HG03103 (cell line): ENCODE data around the gene PRKD2.

Source experiments
- ATAC-seq: cut with Tn5 transposase; IDR thresholded peaks from one replicate; pipeline ENCODE4 v1.9.1; 2021; ENCODE audit warnings: low read depth; ENCODE audit not compliant: unreplicated experiment

The PRKD2 gene

DNA sequence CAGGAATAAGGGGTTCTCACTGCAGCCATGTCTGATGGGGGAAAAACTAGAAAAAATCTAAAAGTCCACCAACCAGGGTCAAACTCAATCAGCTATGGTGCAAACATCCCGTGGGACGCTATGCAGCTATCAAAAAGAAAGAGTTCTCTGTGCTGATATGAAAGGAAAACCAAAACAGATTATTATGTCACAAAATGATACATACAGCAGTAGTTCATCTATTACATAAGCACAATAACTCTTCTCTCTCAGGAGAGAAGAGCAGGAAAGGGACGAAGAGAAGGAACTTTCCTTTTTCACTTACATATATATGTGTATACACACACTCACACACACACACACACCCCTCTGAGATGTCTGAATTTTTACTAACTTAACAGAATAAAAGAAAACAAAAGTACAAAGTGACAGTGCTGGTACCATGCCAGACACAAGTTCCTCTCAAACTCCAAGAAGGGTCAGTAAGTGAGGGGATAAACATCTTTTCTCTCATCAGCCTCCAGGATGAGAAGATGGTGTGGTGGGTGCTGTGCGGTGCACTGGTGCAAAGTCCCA lies 26.1 kb upstream of the PRKD2 start:
- no peak for ATAC-seq

DNA sequence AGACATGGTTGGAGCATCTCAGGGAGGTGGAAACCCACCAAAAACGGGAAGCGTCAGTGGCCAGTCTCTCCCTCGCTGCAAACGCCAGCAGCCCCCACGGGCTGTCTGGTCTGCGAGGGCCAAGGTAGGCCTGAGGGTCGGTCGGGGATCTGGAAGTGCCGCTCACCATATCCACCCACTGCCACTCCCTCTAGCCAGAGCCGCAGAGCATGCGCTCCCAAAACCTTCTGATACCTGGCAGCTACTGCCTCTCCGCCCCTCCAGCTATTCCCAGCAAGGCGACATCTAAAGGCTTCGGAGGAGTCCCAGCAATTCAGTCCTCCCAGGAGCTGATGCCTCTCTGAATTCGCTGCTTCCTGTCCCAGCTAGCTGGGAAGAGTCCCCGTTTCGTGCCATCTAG lies 24.5 kb upstream of the PRKD2 start:
- ATAC-seq: no peak

DNA sequence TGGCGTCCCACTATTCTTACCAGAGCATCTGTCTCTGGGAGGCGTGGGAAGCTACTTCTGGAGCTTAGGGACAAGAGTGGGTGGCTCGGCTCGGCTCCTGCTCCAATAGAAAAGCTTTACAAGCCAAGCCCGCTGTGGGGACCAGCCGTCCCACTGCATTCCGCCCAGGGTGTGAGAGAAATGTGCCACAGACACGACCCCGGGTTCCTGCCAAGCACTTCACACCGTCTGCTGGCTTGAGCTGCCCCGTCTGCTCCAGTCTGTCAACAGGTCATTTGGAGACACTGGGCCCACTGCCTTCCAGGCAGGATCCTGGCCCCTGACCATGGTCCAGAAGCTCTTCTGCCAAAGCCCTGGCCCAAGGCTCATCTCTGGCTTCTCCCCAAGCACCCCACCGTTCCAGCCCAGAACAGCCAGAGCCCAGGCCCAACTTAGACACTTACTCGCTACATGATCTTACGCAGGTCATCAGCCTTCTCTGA lies 22.4 kb upstream of the PRKD2 start:
- ATAC-seq: no peak

DNA sequence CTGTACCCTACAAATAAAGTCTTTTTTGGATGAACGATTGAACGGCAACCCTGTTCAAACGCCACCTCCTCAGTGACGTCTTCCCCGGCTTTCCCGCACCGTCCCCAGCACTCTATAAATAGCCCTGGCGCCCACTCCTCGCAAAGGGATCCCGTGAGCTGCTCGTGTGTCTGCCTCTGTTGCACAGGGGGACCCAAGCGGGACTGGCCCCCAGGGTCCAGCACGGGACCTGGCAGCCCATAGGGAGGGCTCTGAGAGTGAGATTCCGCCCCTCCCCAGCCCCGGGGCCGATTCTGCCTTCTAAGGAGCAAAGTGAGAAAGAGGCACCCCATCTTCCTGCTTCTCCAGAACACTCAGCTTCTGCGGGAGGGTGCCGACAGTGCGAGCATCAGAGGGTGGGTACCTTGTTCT lies 20.9 kb upstream of the PRKD2 start:
- no peak for ATAC-seq

DNA sequence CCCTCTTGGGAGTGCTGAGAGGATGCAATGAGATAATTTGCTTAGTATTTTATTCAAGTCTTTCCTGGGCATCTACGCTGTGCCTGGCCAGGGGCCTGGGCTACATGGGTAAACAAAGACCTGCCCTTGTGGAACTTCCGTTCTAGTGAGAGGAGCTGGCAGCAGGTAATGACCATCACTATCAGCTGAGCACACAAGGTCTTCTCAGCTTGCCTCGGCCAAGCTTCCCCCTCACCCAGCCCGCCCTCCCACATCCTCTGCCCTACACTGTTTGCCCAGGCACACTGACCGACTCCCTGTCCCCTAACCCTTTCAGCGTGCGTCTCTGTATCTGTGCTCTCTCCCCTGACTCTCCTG lies 20.4 kb upstream of the PRKD2 start:
- no peak for ATAC-seq

DNA sequence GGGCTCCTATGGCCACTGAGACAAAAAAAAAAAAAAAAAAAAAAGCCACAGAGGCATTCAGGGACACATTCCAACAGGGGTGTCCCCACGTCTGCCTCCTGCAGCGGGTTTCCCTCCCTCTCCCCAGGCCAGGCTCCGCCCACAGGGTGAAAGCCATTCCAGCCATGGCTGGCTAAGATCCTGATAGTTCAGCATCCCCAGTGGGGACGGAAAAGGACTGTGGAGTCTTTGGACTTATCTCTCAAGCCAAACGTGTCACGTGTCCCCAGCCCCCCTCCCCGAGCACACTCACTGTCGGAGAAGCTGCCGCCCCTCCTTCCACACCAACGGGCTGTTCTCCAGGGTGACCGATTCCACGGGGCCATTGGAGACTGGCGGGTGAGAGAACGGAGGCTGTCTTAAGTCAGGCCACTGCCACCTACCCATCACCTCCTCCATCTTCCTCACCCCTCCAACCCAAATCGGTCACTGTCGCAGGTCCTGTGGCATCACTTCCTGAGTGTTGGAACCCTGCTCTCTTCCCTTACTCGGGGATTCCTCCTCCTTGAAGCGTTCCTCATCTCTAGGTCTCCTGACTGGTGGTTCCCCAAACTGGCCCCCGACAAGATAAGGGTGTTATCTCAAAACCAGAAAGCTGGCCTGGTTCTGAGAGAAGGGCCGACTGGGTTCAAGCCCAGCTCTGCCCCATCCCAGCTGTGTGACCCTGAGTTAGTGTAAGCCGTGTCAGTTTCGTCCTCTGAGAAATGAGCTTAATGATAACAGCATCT lies 19.8 kb upstream of the PRKD2 start:
- ATAC-seq: no peak

DNA sequence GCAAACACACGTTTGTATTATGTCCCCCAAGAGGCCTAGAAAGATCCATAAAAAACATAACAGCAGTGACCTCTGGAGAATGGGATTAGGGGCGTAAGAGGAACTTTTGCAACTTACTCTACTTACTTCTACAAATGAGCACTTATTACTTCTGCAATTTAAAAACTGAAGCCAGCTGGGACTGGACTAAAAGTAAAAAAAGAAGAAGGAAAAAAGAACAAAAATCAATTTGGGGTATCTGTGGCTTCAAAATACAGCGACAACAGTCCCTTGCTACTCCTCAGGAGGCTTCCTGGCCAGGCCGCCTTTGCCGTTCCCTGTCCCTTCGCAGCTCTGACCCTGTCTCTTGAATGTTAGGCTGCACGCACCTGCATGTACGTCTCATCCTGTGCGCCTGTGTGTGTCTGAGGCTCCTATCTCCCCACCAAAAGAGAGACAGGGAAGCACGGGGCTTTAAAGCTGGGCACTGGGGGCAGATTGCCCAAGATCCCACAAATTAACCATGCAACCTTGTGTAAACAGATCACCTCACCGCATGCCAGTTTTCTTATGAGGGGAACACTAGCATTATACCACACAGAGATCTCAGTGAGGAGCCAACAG lies 16.9 kb upstream of the PRKD2 start:
- no peak for ATAC-seq

DNA sequence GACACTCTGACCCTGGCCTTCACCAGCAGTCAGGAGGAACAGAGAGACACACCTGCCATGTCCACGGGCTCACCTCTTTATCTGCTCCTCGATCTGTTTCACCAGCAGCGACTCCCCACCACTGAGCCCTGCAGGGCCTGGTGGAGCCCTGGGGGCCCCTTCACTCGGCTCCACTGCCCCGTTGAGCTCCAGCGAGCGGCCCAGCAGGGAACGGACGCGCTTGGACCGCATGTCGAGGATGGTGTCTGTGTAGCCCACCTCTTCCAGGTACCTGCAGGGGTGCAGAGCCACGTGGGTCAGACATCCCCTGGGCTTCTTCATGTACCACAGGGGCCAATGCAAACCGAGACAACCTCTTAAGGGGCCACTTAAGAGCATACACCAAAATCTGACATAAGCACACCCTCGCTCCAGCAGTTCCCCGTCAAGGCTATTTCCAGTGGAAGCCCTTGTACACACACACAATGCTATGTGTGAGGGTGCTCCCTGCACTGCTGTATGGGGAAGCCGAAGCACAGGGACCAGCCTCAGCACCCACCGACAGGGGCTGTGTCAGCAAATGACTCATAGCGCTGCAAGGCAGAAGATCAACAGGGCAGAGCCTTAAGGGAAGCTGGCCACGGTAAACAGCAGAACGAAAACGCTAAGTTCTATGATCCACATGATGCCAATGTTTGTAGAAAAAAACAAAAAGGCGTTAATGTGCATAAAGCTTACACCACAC lies 16.2 kb upstream of the PRKD2 start:
- no peak for ATAC-seq

DNA sequence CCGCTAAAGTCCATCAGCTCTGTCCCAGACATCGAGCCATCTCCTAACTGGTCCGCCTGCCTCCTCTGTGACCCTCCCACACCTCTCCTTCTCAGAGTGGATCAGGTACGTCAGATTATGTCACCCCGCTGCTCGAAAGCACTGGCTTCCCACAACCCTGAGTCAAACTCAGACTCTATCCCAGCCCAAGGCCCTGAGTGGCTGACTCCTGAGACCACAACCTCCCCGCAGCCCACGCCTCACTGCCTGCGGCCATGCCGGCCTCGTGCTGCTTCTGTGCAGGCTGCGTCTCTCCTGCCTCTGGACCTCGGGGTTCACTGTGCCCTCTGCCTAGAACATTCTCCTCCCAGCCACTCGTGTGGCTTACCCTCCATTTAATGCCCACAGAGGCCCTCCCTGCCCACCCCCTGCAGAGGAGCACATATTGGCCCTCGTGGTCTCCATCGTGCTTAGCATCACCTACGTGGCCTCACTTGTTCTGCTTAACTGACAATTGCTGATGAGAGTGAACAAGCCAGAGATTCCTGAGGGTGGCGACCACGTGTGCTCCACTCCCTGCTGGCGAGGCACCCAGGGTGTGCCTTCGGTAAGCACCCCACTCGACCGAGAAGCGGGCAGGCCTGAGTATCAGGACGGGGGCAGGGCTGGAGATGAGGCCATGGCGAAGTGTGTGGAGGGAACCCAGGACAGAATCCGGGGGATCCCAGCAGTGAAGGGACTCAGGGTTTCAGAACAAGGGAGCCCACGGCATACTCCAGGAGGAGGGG lies 15.4 kb upstream of the PRKD2 start:
- no peak for ATAC-seq

DNA sequence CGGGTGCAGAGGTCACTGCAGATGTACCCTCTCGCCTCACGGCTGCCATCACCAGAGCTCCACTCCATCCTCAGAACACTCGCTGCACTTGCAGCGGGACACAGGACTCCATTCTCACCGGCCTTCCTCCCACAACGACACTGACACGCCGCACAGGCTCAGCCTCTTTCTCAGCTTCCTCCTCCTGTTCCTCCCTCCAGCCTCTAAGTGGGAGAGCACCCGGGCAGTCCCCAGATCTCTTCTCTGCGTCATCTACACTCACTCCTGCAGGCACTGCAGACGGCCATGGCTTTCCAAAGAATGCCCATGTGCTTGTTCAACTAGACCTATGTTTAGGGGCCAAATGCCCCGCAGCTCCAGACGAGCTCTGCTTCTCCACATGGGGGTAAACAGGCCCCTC lies 14.7 kb upstream of the PRKD2 start:
- ATAC-seq: no peak

DNA sequence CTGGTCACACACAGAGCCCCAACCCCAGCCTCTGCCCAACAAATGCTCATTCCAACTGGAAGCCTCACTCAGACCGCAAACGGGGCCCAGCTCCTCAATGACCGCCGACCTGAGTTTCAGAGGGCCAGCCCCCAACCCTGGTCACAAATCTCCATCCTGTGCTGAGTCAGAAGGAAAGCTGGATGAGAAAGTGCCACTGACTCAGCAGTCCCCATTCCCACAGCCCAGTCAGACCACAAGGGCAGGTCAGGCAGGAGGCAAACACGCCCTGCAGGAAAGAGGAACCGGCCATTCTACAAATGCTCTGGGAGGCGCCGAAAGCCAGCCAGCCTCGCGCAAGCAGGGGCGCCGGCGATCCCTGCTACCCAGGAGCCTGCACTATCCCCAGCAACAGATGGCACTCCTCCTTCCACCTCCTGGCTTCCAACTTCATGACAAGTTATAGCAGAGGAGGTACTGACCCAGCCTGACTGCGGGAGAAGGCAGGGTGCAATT lies 14.1 kb upstream of the PRKD2 start:
- no peak for ATAC-seq

DNA sequence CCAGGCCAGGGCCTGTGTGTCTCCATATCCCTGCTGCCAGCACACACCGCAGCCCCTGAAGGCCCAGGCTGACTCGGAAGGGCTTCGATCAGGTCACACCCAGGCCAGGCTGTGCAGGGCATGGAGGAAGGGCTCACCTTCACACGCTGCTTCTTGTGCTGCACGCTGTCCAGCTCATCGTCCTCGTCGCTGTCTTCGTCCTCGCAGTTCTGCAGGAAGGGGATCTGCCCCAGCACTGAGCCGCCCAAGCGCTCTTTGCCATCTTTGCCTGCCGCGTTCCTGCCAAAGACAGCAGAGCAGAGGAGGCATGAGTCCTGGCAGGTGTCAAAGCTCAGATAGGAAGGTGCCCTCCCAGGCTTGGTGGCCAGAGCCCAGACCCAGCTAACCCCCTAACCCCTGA lies 13.7 kb upstream of the PRKD2 start:
- ATAC-seq: no peak

DNA sequence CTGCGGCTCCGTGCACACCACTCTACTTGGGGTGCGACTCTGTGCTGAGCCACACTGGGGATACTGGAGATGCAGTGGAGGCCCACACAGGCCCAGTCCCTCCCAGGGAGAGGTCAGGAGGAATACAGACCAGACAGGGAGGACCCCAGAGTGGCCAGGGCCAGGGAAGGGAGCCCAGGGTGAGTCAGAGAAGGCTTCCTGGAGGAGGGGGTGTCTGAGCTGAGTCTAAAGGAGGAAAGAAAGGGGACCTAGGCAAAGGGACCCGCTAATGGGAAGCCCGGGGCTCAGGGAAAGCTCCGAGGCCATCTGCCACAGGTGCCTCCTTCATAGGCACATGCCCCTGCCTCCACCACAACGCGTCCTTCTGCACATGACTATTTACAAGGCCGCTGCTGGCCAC lies 13.3 kb upstream of the PRKD2 start:
- ATAC-seq: no peak

DNA sequence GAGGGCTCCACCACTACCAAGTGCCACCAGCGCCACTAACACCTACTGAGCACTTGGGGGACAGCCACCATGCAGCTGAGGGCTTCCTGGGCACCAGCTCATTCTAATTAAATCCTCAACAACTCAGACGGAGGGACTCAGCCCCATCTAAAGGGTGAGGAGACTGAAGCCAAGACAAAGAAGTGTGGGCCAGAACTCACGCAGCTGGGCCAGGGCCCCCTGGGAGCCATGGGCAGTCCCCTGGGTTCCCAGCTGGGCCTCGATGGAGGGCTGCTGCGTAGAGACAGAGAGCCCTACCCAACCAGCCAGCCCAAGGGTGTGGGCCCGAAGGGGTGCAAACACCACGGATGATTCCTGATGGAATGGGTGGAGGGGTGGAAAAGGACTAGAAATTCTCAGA lies 12.8 kb upstream of the PRKD2 start:
- no peak for ATAC-seq

DNA sequence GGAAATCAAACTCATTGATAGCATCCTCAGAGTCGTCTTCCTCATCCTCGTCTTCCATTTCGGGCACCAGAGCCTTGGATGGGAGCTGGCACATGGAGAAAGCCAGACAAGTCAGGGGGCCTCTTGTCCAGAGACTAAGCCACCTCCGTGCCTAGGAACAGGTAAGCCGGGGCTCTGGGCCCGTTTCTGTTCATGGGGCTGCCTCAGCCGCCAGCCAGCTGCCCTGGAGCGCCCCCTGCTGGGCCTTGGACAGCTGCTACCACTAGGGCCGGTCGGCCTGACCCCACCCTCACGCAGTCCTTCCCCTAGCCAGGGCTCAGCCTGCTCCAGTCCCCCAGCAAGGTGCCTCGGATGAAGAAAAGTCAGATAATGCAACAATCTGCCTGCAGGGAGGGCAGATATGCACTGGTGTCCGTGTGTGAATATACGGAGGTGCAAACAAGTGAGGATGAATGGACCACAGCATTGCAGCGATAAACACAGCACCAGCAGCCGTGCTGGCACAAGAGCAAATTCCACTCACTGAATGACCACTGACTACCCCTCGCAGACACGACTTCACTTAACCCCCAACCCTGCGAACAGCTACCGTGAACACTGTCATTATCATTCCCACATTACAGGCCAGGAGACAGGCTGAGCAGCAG lies 11.9 kb upstream of the PRKD2 start:
- no peak for ATAC-seq

DNA sequence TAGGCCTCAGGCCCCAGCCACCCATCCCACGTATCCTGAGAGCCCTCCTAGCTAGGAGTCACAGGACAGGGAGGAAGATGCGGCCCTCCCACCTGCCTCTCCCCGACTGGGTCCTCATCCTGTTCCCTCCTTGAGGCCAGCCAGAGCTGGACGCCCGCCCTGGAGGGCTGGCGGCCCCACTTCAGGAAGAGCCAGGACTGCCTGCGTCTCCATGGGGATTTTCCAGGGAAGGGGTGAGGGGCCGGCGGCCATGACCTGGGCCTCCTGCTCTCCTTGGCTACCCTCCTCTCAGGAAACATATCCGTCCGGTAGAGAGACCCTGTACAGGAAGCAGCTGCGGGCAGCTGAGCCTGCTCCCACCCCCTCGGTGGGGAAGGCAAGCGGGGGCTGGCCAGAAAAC lies 11.3 kb upstream of the PRKD2 start:
- no peak for ATAC-seq

DNA sequence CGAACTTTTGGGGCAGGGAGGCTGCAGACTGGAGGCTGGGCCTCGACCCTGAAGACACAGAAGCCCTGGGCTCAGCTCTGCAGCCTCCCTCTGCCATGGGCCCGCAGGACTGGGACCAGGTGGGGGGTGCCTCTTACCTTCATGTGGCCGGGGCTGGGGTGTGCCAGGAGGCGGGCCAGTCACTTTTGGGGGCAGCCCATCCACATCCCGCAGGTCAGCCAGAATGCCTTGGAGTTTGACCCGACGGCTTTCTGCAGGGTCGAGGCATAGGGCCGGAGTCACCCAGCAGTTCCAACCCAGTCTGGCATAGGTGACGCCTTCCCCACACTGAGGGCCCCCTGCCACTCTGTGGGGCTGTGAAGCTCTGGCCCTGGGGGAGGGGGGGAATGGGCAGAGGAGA lies 10.8 kb upstream of the PRKD2 start:
- no peak for ATAC-seq

DNA sequence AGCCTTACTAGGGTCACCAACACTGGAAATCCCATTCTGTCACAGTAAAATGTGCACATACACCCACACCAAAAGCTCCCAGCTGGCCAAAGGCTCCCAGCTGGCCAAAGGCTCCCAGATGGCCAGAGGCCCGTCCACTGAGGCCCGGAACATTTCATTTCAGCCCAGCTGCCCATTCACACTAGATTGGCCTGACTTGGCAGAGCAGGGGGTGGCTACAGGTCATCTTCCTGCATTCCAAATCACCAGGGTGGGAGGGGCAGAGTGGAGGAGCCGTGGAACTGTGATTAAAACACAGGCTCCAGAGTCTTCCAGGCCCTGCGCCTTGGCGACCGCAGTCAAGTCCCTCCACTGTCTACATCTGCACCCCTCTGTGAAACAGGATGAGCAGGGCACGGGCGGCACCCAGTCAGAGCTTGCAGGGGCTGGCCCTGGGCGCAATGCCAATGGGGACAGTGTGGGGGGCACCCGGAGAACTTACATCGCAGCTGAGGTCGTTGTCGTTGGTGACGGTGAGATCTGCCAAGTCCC lies 10.1 kb upstream of the PRKD2 start:
- no peak for ATAC-seq

DNA sequence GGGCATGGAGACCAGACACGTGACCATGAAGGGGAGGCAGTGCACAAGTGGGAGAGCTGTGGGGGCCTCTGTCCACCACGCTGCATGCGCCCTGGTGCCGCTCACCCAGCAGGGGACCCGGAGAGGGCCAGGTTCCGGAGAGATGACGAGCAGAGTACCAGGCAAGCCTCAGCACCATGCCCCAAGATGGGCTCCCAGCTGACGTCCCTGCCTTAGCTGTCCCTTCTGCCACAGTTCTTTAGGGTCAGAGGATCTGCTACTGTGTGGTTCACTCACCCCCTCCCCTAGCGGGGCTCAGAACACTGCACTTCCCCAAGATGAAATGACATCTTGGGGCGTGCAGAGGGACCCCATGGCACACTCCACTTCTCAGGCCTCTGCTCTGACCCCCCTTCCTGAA lies 9.6 kb upstream of the PRKD2 start:
- no peak for ATAC-seq

DNA sequence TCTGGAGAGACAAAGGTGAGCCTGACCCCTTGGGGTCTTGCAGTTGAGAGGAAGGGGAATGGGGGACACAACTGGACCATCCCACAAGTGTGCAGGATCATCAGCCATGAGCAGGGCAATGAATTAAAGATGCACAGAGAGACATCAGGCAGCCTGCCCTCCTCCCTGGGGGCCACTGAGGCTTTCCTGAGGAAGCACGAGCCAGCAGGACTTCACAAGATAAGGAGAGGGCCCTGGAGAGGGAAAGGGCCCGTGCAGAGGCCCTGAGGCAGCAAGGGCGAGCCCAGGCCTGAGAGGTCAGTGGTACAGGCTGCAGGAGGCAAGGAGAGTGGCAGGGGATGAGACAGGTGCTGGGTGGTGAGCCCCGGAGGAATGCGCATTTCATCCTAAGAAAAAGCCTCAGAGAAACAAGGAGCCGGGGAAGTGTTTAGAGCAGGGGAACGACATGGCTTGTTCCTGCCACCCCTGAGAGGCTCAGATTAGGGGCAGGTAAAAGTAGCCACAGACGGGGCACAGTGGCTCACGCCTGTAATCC lies 9.0 kb upstream of the PRKD2 start:
- no peak for ATAC-seq
